ENCODE results near the gene RPL21.
"Not testable (repeated sequence)": the region's sequence is repeated elsewhere in the genome, so short reads cannot be mapped to it uniquely, and the experiment has no call there.

The RPL21 gene

GRCh38 chr13:27259831-27260230 is 8.5 kb downstream of the RPL21 start:
- no peak for DNase-seq

- no peak for DNase-seq
Measured at GRCh38 chr13:27261396-27261795, 10.0 kb downstream of the RPL21 start.

- no peak for DNase-seq
Measured at GRCh38 chr13:27263438-27263837, 12.1 kb downstream of the RPL21 start.

- DNase-seq, result no peak
Measured at GRCh38 chr13:27264181-27264580, 12.8 kb downstream of the RPL21 start.

GRCh38 chr13:27264648-27265047 is 13.3 kb downstream of the RPL21 start:
- DNase-seq, result no peak

GRCh38 chr13:27266917-27267316 is 15.6 kb downstream of the RPL21 start:
- no peak for DNase-seq

GRCh38 chr13:27267596-27267995 is 16.2 kb downstream of the RPL21 start:
- DNase-seq, result no peak

GRCh38 chr13:27269114-27269665 is 17.8 kb downstream of the RPL21 start:
- no peak for DNase-seq

GRCh38 chr13:27270594-27271520 is 19.5 kb downstream of the RPL21 start, which contains the start of gene RASL11A:
Gene RASL11A (plus strand): TSS chr13:27270830. CDS start chr13:27270945, 115 bp downstream.
- DNase-seq, result peak; percentile 63

GRCh38 chr13:27271570-27272096 is 20.3 kb downstream of the RPL21 start:
- DNase-seq, result no peak

- no peak for DNase-seq
Measured at GRCh38 chr13:27273658-27274425, 22.5 kb downstream of the RPL21 start.

GRCh38 chr13:27274631-27275030 is 23.3 kb downstream of the RPL21 start:
- no peak for DNase-seq

- no peak for DNase-seq
Measured at GRCh38 chr13:27276188-27276587, 24.8 kb downstream of the RPL21 start.

- no peak for DNase-seq
Measured at GRCh38 chr13:27279506-27279905, 28.1 kb downstream of the RPL21 start.

- DNase-seq, result no peak
Measured at GRCh38 chr13:27280009-27280656, 28.8 kb downstream of the RPL21 start.

- no peak for DNase-seq
Measured at GRCh38 chr13:27280841-27281240, 29.5 kb downstream of the RPL21 start.

GRCh38 chr13:27281420-27281819 is 30.1 kb downstream of the RPL21 start:
- no peak for DNase-seq

- DNase-seq, result no peak
Measured at GRCh38 chr13:27283906-27284493, 32.6 kb downstream of the RPL21 start.

GRCh38 chr13:27288392-27288791 is 37.0 kb downstream of the RPL21 start:
- no peak for DNase-seq

- no peak for DNase-seq
Measured at GRCh38 chr13:27289011-27289665, 37.8 kb downstream of the RPL21 start.

- no peak for DNase-seq
Measured at GRCh38 chr13:27290715-27291114, 39.4 kb downstream of the RPL21 start.

GRCh38 chr13:27291967-27292366 is 40.6 kb downstream of the RPL21 start:
- DNase-seq, result not testable (repeated sequence)

All from NCI-H345 (cell line).